ENCODE results near the gene IGFBPL1.

IGFBPL1 gene

GRCh38 chr9:38432922-38433510 is 8.8 kb upstream of the IGFBPL1 start:
- DNase-seq (ENCODE audit: low spot score) = peak; percentile 43

GRCh38 chr9:38431116-38431515 is 6.9 kb upstream of the IGFBPL1 start:
- no peak for DNase-seq (ENCODE audit: low spot score)

- DNase-seq (ENCODE audit: low spot score) = no peak
These were observed 3.8 kb upstream of the IGFBPL1 start for GRCh38 chr9:38428062-38428461.

GRCh38 chr9:38424918-38425317 is 664 bp upstream of the IGFBPL1 start:
- DNase-seq (ENCODE audit: low spot score) = no peak

GRCh38 chr9:38423273-38423972 is 831 bp downstream of the IGFBPL1 start:
- no peak for DNase-seq (ENCODE audit: low spot score)

- no peak for DNase-seq (ENCODE audit: low spot score)
These were observed 1.5 kb downstream of the IGFBPL1 start for GRCh38 chr9:38422555-38423260.

- DNase-seq (ENCODE audit: low spot score) = no peak
These were observed 2.6 kb downstream of the IGFBPL1 start for GRCh38 chr9:38421498-38422211.

- DNase-seq (ENCODE audit: low spot score) = no peak
These were observed 5.1 kb downstream of the IGFBPL1 start for GRCh38 chr9:38419181-38419580.

GRCh38 chr9:38418366-38418765 is 5.9 kb downstream of the IGFBPL1 start:
- DNase-seq (ENCODE audit: low spot score) = no peak

GRCh38 chr9:38417003-38417945 is 7.0 kb downstream of the IGFBPL1 start:
- DNase-seq (ENCODE audit: low spot score) = peak; percentile 18

- DNase-seq (ENCODE audit: low spot score) = no peak
These were observed 7.8 kb downstream of the IGFBPL1 start for GRCh38 chr9:38416461-38416860.

- DNase-seq (ENCODE audit: low spot score) = no peak
These were observed 8.4 kb downstream of the IGFBPL1 start for GRCh38 chr9:38415856-38416255.

- no peak for DNase-seq (ENCODE audit: low spot score)
These were observed 10.1 kb downstream of the IGFBPL1 start for GRCh38 chr9:38414040-38414723.

GRCh38 chr9:38413283-38413682 is 11.0 kb downstream of the IGFBPL1 start:
- no peak for DNase-seq (ENCODE audit: low spot score)

GRCh38 chr9:38412751-38413150 is 11.5 kb downstream of the IGFBPL1 start:
- no peak for DNase-seq (ENCODE audit: low spot score)

- no peak for DNase-seq (ENCODE audit: low spot score)
These were observed 15.5 kb downstream of the IGFBPL1 start for GRCh38 chr9:38408719-38409118.

GRCh38 chr9:38406476-38407186 is 17.6 kb downstream of the IGFBPL1 start:
- no peak for DNase-seq (ENCODE audit: low spot score)

- no peak for DNase-seq (ENCODE audit: low spot score)
These were observed 18.5 kb downstream of the IGFBPL1 start for GRCh38 chr9:38405785-38406184.

GRCh38 chr9:38404314-38404713 is 19.9 kb downstream of the IGFBPL1 start:
- DNase-seq (ENCODE audit: low spot score) = no peak

- no peak for DNase-seq (ENCODE audit: low spot score)
These were observed 22.3 kb downstream of the IGFBPL1 start for GRCh38 chr9:38401994-38402393.
